Measurements from ENCODE around the gene LPP. TPM values are rescaled to one million over a fixed set of nuclear protein-coding genes. Genes with fewer than 3 reads are reported as not detected.

Gene LPP
- total RNA-seq, 1 experiment from 2014 or later: 120 TPM

DNA sequence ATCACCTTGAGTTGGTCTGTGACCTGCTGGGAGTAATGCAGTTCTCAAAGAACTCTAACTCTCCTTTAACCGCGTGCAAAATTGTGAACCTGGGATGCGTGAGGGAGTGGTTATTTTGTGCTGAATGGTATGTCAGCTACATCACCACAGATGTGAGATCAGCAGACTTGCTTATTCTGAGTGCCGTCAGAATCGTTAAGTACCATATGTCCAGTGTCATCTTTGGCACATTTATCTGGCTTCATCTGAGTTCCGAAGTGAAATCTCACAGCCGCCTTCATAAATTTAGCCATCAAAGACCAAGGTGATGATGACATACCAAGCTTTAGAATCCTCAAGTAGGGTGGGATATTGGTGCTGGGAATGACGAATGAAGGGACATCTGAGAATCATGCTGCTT is 670.6 kb downstream of the LPP start:
- TF ChIP-seq, protein P1, sequence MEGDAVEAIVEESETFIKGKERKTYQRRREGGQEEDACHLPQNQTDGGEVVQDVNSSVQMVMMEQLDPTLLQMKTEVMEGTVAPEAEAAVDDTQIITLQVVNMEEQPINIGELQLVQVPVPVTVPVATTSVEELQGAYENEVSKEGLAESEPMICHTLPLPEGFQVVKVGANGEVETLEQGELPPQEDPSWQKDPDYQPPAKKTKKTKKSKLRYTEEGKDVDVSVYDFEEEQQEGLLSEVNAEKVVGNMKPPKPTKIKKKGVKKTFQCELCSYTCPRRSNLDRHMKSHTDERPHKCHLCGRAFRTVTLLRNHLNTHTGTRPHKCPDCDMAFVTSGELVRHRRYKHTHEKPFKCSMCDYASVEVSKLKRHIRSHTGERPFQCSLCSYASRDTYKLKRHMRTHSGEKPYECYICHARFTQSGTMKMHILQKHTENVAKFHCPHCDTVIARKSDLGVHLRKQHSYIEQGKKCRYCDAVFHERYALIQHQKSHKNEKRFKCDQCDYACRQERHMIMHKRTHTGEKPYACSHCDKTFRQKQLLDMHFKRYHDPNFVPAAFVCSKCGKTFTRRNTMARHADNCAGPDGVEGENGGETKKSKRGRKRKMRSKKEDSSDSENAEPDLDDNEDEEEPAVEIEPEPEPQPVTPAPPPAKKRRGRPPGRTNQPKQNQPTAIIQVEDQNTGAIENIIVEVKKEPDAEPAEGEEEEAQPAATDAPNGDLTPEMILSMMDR (IDR thresholded peaks at IDR 0.05; ENCODE audit: insufficient read depth in 1 of 2, low read depth in 1 of 2, low read length in 1 of 2, severe bottlenecking in 1 of 2, unreplicated experiment in 1 of 2): no peak
- Histone ChIP-seq H3K9me3 (no peaks in the 10 kb centered on the region), H3K27me3 (replicated peaks; ENCODE audit: control insufficient read depth, insufficient read depth, low read length) (no peaks in the 10 kb centered on the region), H3K36me3 (ENCODE audit: control insufficient read depth, insufficient read depth, low read length) (no peaks in the 10 kb centered on the region), H3K4me1 (peaks cover 8% of the 10 kb centered on the region; the same call in 1 of the 2 replicates), H3K4me3 (ENCODE audit: low read depth, low read length) (no peak overlapping the region)
- Mint-ChIP-seq H3K4me3 (ENCODE audit: unreplicated experiment) (no peak overlapping the region), H3K4me1 (ENCODE audit: low read depth, unreplicated experiment) (peaks cover 21% of the 10 kb centered on the region), H3K9me3 (ENCODE audit: unreplicated experiment) (no peaks in the 10 kb centered on the region), H3K36me3 (ENCODE audit: insufficient read depth, unreplicated experiment) (peaks cover 18% of the 10 kb centered on the region), H3K27me3 (ENCODE audit: insufficient read depth, unreplicated experiment) (no peaks in the 10 kb centered on the region), H3K27ac (ENCODE audit: unreplicated experiment) (no peak overlapping the region)
- no peak for DNase-seq
- intact Hi-C loops (cut with micrococcal nuclease; ENCODE audit: unreplicated experiment): no loop called here
- BruUV-seq (replicated peaks): no TSS peak
- ChIA-PET CTCF (no interaction called here), POLR2A (interaction anchor here (0.5 kb wide), 1 partner anchor 15 kb away, joined by 3 read pairs; no protein-coding TSS in a partner anchor)

DNA sequence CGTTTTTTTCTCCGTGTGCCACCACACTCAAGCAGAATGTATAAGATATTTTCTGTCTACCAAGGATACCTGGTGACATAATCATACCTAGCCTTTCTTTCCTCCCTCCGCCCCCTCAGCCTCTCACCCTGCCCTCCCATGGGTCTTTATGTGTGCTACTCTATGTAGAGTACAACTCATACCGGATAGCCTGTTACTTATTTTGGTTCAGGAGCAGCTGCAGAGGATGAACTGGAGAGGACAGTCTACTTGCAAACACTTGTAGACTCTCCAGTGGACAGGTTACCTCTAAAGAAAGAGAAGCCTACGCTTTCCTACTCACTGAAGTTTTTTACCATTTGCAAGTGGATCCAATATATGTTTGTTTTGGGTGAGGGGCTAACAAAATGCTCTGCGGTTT is 671.9 kb downstream of the LPP start:
- DNase-seq: no peak
- CTCF ChIA-PET: no interaction called here
- Histone ChIP-seq H3K4me3 (ENCODE audit: low read depth, low read length) (no peak overlapping the region), H3K9me3 (no peaks in the 10 kb centered on the region), H3K4me1 (peaks cover 8% of the 10 kb centered on the region; the same call in 1 of the 2 replicates), H3K27me3 (replicated peaks; ENCODE audit: control insufficient read depth, insufficient read depth, low read length) (no peaks in the 10 kb centered on the region), H3K36me3 (ENCODE audit: control insufficient read depth, insufficient read depth, low read length) (no peaks in the 10 kb centered on the region)
- intact Hi-C loops (cut with micrococcal nuclease; ENCODE audit: unreplicated experiment): no loop called here
- Mint-ChIP-seq H3K27ac (ENCODE audit: unreplicated experiment) (no peak overlapping the region), H3K36me3 (ENCODE audit: insufficient read depth, unreplicated experiment) (peaks cover 18% of the 10 kb centered on the region), H3K27me3 (ENCODE audit: insufficient read depth, unreplicated experiment) (no peaks in the 10 kb centered on the region), H3K4me1 (ENCODE audit: low read depth, unreplicated experiment) (peaks cover 18% of the 10 kb centered on the region), H3K9me3 (ENCODE audit: unreplicated experiment) (no peaks in the 10 kb centered on the region), H3K4me3 (ENCODE audit: unreplicated experiment) (no peak overlapping the region)
- POLR2A ChIA-PET: no interaction called here
- TF ChIP-seq, protein P1 (IDR thresholded peaks at IDR 0.05; ENCODE audit: insufficient read depth in 1 of 2, low read depth in 1 of 2, low read length in 1 of 2, severe bottlenecking in 1 of 2, unreplicated experiment in 1 of 2): no peak
- no TSS peak for BruUV-seq (replicated peaks)

DNA sequence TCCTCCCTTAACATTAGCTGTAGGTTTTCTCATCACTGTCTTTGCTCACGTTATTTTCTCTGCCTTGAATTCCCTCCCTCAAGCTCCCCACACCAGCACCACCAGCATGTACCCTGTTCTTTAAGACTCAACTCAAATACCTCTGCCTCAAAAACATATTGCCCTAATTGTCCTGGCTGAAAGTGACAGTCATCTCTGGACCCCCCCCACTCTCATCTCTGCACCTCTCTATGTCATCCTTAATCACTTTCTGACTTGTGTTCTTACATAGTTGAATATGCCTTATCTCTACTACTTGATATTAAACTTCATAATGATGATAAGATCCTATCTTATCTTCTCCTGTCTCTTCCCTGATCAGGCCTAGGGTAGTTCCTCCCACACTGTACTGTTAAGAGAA is 672.6 kb downstream of the LPP start:
- H3K27me3 ChIP-seq (replicated peaks; ENCODE audit: control insufficient read depth, insufficient read depth, low read length): no peaks in the 10 kb centered on the region
- peaks cover 18% of the 10 kb centered on the region for H3K36me3 Mint-ChIP-seq (ENCODE audit: insufficient read depth, unreplicated experiment)
- no TSS peak for BruUV-seq (replicated peaks)
- H3K9me3 ChIP-seq: no peaks in the 10 kb centered on the region
- peaks cover 2% of the 10 kb centered on the region; the same call in 1 of the 2 replicates for H3K36me3 ChIP-seq (ENCODE audit: control insufficient read depth, insufficient read depth, low read length)
- H3K4me3 Mint-ChIP-seq (ENCODE audit: unreplicated experiment): no peak overlapping the region
- H3K4me1 ChIP-seq: peaks cover 8% of the 10 kb centered on the region; the same call in 1 of the 2 replicates
- H3K27me3 Mint-ChIP-seq (ENCODE audit: insufficient read depth, unreplicated experiment): no peaks in the 10 kb centered on the region
- no peaks in the 10 kb centered on the region for H3K9me3 Mint-ChIP-seq (ENCODE audit: unreplicated experiment)
- TF ChIP-seq, protein P1 (IDR thresholded peaks at IDR 0.05; ENCODE audit: insufficient read depth in 1 of 2, low read depth in 1 of 2, low read length in 1 of 2, severe bottlenecking in 1 of 2, unreplicated experiment in 1 of 2): no peak
- ChIA-PET POLR2A (no interaction called here), CTCF (no interaction called here)
- no peak for DNase-seq
- H3K27ac Mint-ChIP-seq (ENCODE audit: unreplicated experiment): no peak overlapping the region
- H3K4me1 Mint-ChIP-seq (ENCODE audit: low read depth, unreplicated experiment): peaks cover 18% of the 10 kb centered on the region
- intact Hi-C loops (cut with micrococcal nuclease; ENCODE audit: unreplicated experiment): no loop called here
- no peak overlapping the region for H3K4me3 ChIP-seq (ENCODE audit: low read depth, low read length)

Data from Caco-2 (cell line).